HFFc6 (cell line): ENCODE data around the gene OCA2. TPM values are rescaled to one million over a fixed set of nuclear protein-coding genes. Genes with fewer than 3 reads are reported as not detected.

Experiments used
- DNase-seq: peaks from one replicate; pipeline ENCODE4 v3.0.0-alpha.2; 2018
- H3K27ac Mint-ChIP-seq: 2 replicates; pipeline ENCODE4 v1.8.0; 2020; ENCODE audit warnings: mild to moderate bottlenecking, mixed read lengths
- H3K27me3 Mint-ChIP-seq: 2 replicates; pipeline ENCODE4 v1.8.0; 2021; ENCODE audit warnings: mild to moderate bottlenecking, moderate library complexity, mixed read lengths; ENCODE audit not compliant: insufficient read depth
- H3K36me3 Mint-ChIP-seq: 2 replicates; pipeline ENCODE4 v1.8.0; 2021; ENCODE audit warnings: low read depth, mixed read lengths
- H3K4me1 Mint-ChIP-seq: 2 replicates; pipeline ENCODE4 v1.8.0; 2020; ENCODE audit warnings: low read depth, mixed read lengths
- H3K4me3 Mint-ChIP-seq: 2 replicates; pipeline ENCODE4 v1.8.0; 2020; ENCODE audit warnings: mild to moderate bottlenecking, moderate library complexity, mixed read lengths
- H3K9me3 Mint-ChIP-seq: 2 replicates; pipeline ENCODE4 v1.8.0; 2020; ENCODE audit warnings: mild to moderate bottlenecking, mixed read lengths
- total RNA-seq, 6 experiments: library from RNA; stranded (reverse); fragmentation: NEBNext Ultra II Directional; extraction: Animal tissue kit (Norgen Biotek cat#: 25700); gene quantifications; 2 replicates in 1 of 6; 3 replicates in 5 of 6; pipeline ENCODE4 v1.2.3, GENCODE V29; 2021
- TF ChIP-seq, protein P1 (sequence below): fragments of 200-600 bp; sonication (generic); IDR thresholded peaks from 2 replicates; pipeline ENCODE4 v1.5.0; 2021; ENCODE audit warnings: antibody characterized with exemption, mild to moderate bottlenecking

OCA2 gene
- total RNA-seq, 6 experiments from 2014 or later, result not detected

DNA sequence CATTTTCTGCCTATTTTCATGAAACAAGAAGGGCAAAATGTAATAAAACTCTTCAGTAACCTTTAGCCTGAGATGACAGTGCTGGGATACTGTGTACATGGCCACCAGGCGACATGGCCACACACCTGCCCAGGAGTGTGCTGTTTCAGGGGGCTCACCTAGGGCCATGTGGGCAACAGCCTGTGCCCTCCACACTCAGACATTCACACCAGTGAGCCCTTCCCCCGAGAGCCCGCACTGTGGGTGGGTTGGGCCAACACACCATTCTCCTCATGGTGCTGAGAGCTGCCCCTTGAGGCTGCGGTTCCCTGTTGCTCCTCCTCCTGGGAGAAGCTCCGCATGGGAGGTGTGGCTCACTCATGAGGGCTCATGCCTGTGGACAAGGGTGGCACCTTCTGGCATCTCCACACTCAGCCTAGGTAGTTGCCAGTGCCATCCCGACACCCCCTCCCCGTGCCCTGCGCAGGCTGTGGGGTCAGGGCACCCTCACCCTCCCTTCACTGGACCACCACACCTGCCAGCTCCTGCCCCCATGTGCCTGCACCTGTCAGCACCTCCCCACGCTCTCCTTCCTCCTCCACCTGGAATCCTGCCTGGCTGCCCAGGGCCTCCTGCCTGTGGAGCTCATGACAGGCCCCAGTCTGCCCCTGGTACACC, 19.7 kb downstream of the OCA2 start:
- no peak overlapping the region for H3K4me3 Mint-ChIP-seq
- H3K27ac Mint-ChIP-seq, result no peak overlapping the region
- peaks cover 6% of the 10 kb centered on the region for H3K27me3 Mint-ChIP-seq
- H3K9me3 Mint-ChIP-seq, result no peaks in the 10 kb centered on the region
- TF ChIP-seq, protein P1, sequence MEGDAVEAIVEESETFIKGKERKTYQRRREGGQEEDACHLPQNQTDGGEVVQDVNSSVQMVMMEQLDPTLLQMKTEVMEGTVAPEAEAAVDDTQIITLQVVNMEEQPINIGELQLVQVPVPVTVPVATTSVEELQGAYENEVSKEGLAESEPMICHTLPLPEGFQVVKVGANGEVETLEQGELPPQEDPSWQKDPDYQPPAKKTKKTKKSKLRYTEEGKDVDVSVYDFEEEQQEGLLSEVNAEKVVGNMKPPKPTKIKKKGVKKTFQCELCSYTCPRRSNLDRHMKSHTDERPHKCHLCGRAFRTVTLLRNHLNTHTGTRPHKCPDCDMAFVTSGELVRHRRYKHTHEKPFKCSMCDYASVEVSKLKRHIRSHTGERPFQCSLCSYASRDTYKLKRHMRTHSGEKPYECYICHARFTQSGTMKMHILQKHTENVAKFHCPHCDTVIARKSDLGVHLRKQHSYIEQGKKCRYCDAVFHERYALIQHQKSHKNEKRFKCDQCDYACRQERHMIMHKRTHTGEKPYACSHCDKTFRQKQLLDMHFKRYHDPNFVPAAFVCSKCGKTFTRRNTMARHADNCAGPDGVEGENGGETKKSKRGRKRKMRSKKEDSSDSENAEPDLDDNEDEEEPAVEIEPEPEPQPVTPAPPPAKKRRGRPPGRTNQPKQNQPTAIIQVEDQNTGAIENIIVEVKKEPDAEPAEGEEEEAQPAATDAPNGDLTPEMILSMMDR, result no peak
- no peaks in the 10 kb centered on the region for H3K36me3 Mint-ChIP-seq
- H3K4me1 Mint-ChIP-seq, result no peaks in the 10 kb centered on the region
- no peak for DNase-seq

DNA sequence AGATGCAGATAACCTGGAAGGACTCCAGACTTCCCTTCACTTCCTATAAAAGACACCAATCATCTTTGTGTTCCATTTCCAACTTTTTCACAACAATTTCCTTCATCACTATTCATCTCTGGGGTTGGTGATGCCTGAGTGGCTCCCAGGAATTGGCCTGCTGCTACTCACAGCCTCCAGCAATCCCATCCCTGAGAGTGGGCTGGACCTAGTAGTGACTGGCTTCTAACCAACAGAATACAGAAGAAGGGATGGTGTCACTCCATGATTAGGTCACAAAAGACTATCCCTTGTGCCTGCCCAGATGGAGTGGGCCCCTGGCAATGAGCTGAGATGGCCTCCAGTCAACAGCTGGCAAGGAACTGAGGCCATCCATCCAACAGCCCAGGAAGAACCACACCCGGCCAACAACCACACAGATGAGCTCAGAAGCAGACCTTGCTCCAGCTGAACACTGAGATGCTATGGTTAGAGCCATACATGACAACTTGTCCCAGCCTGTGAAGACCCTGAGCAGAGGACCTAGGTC, 20.9 kb downstream of the OCA2 start:
- Mint-ChIP-seq H3K27ac (no peak overlapping the region), H3K9me3 (no peaks in the 10 kb centered on the region), H3K4me1 (no peaks in the 10 kb centered on the region), H3K4me3 (no peak overlapping the region), H3K27me3 (peaks cover 3% of the 10 kb centered on the region), H3K36me3 (no peaks in the 10 kb centered on the region)
- no peak for DNase-seq
- TF ChIP-seq, protein P1, result no peak

DNA sequence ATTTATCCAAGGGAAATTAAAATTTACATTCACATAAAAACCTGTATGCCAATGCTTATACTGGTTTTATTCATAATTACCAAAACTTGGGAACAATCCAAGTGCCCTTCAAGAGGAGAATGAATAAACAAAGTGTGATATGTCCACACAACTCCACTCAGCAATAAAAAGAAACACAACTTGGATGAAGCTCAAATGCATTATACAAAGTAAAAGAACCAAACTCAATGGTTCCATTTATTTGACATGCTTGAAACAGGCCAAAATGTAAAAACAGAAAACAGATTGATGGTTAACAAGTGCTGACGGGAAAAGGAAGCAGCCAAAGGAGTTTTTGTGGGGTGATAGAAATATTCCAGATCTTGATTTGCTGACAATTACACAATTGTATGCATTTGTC, 23.5 kb downstream of the OCA2 start:
- no peak for DNase-seq
- no peak overlapping the region for H3K27ac Mint-ChIP-seq
- no peaks in the 10 kb centered on the region for H3K4me1 Mint-ChIP-seq
- H3K4me3 Mint-ChIP-seq, result no peak overlapping the region
- no peaks in the 10 kb centered on the region for H3K36me3 Mint-ChIP-seq
- peaks cover 3% of the 10 kb centered on the region for H3K27me3 Mint-ChIP-seq
- TF ChIP-seq, protein P1, result no peak
- no peaks in the 10 kb centered on the region; the same call in 1 of the 2 replicates for H3K9me3 Mint-ChIP-seq

- H3K27me3 Mint-ChIP-seq, result no peaks in the 10 kb centered on the region; the same call in none of the 2 replicates
- H3K4me1 Mint-ChIP-seq, result no peaks in the 10 kb centered on the region
- TF ChIP-seq, protein P1, result no peak
- no peak for DNase-seq
- H3K9me3 Mint-ChIP-seq, result no peaks in the 10 kb centered on the region; the same call in 1 of the 2 replicates
- H3K36me3 Mint-ChIP-seq, result no peaks in the 10 kb centered on the region
- no peak overlapping the region for H3K4me3 Mint-ChIP-seq
- no peak overlapping the region for H3K27ac Mint-ChIP-seq
Observed at GRCh38 chr15:28068930-28069329, 30.2 kb downstream of the OCA2 start.

DNA sequence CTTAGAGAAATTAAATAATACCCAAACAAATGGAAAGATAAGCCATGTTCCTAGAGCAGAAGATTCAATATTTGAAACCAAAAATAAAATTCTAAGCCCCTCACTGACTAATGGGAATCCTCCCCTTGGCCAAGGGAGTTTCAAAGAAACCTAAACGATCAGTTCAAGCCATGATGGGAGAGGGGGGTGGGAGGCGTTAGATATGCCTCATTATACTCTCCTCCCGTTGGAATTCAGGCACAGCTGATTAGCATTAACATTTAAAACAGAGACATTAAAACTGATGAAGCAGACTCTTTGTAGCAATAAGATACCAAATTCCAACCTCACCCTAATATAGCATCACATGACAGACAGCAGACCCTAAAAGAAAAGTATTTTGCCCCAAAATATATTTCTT, 32.9 kb downstream of the OCA2 start:
- H3K27ac Mint-ChIP-seq, result no peak overlapping the region
- no peaks in the 10 kb centered on the region; the same call in 1 of the 2 replicates for H3K27me3 Mint-ChIP-seq
- no peaks in the 10 kb centered on the region for H3K36me3 Mint-ChIP-seq
- no peak for DNase-seq
- H3K4me1 Mint-ChIP-seq, result no peaks in the 10 kb centered on the region
- H3K4me3 Mint-ChIP-seq, result no peak overlapping the region
- TF ChIP-seq, protein P1, result no peak
- no peaks in the 10 kb centered on the region; the same call in 1 of the 2 replicates for H3K9me3 Mint-ChIP-seq
